Stimulated activated CD4-positive, alpha-beta T cell treated with anti-CD3 and anti-CD28 coated beads, Interleukin-1b, Interleukin-23, amount 100 ng/mL, for 24 hours (primary cell): ENCODE results near the gene WDFY2.

Experiments used
- DNase-seq, 4 experiments: peaks; one replicate each; pipeline ENCODE4 v3.0.0-alpha.2; 2020; ENCODE audit warnings: low read depth in 4 of 4, low spot score in 1 of 4

WDFY2 gene

GRCh38 chr13:51659276-51660127 lies 75.2 kb downstream of the WDFY2 start:
- no peak for DNase-seq

- DNase-seq: no peak
Observed at GRCh38 chr13:51660813-51661212, 76.6 kb downstream of the WDFY2 start.

GRCh38 chr13:51663973-51664957 lies 80.0 kb downstream of the WDFY2 start:
- no peak for DNase-seq

- no peak for DNase-seq
Observed at GRCh38 chr13:51665456-51665855, 81.2 kb downstream of the WDFY2 start.

GRCh38 chr13:51666374-51666773 lies 82.1 kb downstream of the WDFY2 start:
- no peak for DNase-seq

GRCh38 chr13:51666839-51667238 lies 82.6 kb downstream of the WDFY2 start:
- DNase-seq: no peak

GRCh38 chr13:51668580-51669195 lies 84.4 kb downstream of the WDFY2 start:
- DNase-seq: no peak

- no peak for DNase-seq
Observed at GRCh38 chr13:51673165-51673564, 88.9 kb downstream of the WDFY2 start.

- no peak for DNase-seq
Observed at GRCh38 chr13:51674276-51674675, 90.0 kb downstream of the WDFY2 start.

- DNase-seq: no peak
Observed at GRCh38 chr13:51675385-51675784, 91.1 kb downstream of the WDFY2 start.

GRCh38 chr13:51675877-51676276 lies 91.6 kb downstream of the WDFY2 start:
- DNase-seq: no peak

- no peak for DNase-seq
Observed at GRCh38 chr13:51676739-51677138, 92.5 kb downstream of the WDFY2 start.

- DNase-seq: no peak
Observed at GRCh38 chr13:51678420-51678819, 94.2 kb downstream of the WDFY2 start.

GRCh38 chr13:51679616-51680015 lies 95.4 kb downstream of the WDFY2 start:
- no peak for DNase-seq

GRCh38 chr13:51681037-51681678 lies 96.9 kb downstream of the WDFY2 start:
- no peak for DNase-seq

- no peak for DNase-seq
Observed at GRCh38 chr13:51682686-51683085, 98.4 kb downstream of the WDFY2 start.

GRCh38 chr13:51683597-51683996 lies 99.3 kb downstream of the WDFY2 start:
- DNase-seq: no peak

GRCh38 chr13:51684076-51684475 lies 99.8 kb downstream of the WDFY2 start:
- DNase-seq: no peak

- no peak for DNase-seq
Observed at GRCh38 chr13:51687947-51688714, 103.9 kb downstream of the WDFY2 start.

- DNase-seq: no peak
Observed at GRCh38 chr13:51688937-51689662, 104.8 kb downstream of the WDFY2 start.
